Activated B cell treated with CpG ODN at 0.5 μM for 24 hours (primary cell): Measurements from ENCODE around the gene IFNAR2. TPM values are rescaled to one million over a fixed set of nuclear protein-coding genes. Genes with fewer than 3 reads are reported as not detected.

Experiments used
- total RNA-seq: library from RNA; stranded (reverse); gene quantifications from 2 replicates; pipeline ENCODE4 v1.2.3, GENCODE V29; 2022

Gene IFNAR2
- total RNA-seq, 1 donor from 2014 or later: 29.2 TPM

Other genes with a start within 250 kb of the IFNAR2 start
- gene OLIG2, start 204.0 kb upstream of the IFNAR2 start, total RNA-seq: not detected in 2 replicates
- not detected in 2 replicates for gene OLIG1, start 159.8 kb upstream of the IFNAR2 start, total RNA-seq
- 36.7 and 37.9 TPM in 2 replicates for gene IL10RB, start 36.4 kb downstream of the IFNAR2 start, total RNA-seq
- 33.9 and 34.5 TPM in 2 replicates for gene IFNAR1, start 95.0 kb downstream of the IFNAR2 start, total RNA-seq
- gene IFNGR2, start 173.5 kb downstream of the IFNAR2 start, total RNA-seq: 66.8 and 71.1 TPM in 2 replicates